SK-N-SH (cell line): ENCODE results near the gene TGFB2. TPM values are rescaled to one million over a fixed set of nuclear protein-coding genes. Genes with fewer than 3 reads are reported as not detected.

Experiments used
- CTCF ChIA-PET: fragments of 300-600, 350-600 bp; formaldehyde crosslinking; extraction: SDS; loops from one replicate; lab custom pipeline; 2021; lab: Yijun Ruan, JAX
- POLR2A ChIA-PET: fragments of 350-600 bp; sonication (Branson Sonifier 250); formaldehyde crosslinking; extraction: SDS; loops from one replicate; lab custom pipeline; 2020; ENCODE audit warnings: antibody characterized with exemption, inconsistent platforms; lab: Yijun Ruan, JAX
- DNase-seq: peaks from one replicate; pipeline ENCODE4 v3.0.0; 2012
- H2AFZ ChIP-seq: fragments of 200-600 bp; sonication (generic); 2 replicates; pipeline ENCODE4 v1.8.1; 2016; ENCODE audit warnings: antibody characterized with exemption, mild to moderate bottlenecking, low read depth
- H3F3A ChIP-seq: fragments of 200-600 bp; sonication (generic); replicated peaks from 2 replicates; pipeline ENCODE3; 2016; ENCODE audit warnings: antibody characterized with exemption, mild to moderate bottlenecking; ENCODE audit not compliant: insufficient read depth
- H3K27ac ChIP-seq, 2 experiments: fragments of 200-500 bp in 1 of 2; fragments of 200-600 bp in 1 of 2; sonication (Bioruptor generic) in 1 of 2; sonication (generic), shearing (Covaris generic) in 1 of 2; 2 replicates each; pipeline versions ENCODE4 v1.5.1 to v1.6.1; 2014 to 2016; ENCODE audit warnings: low read depth in 2 of 2, inconsistent platforms in 1 of 2, low read length in 1 of 2, mild to moderate bottlenecking in 1 of 2, mixed read lengths in 1 of 2
- H3K27me3 ChIP-seq: fragments of 200-600 bp; sonication (generic), shearing (Covaris generic); 2 replicates; pipeline ENCODE4 v1.6.1; 2016; ENCODE audit warnings: mixed run types; ENCODE audit not compliant: insufficient read depth
- H3K36me3 ChIP-seq, 2 experiments: fragments of 200-500 bp in 1 of 2; fragments of 200-600 bp in 1 of 2; sonication (Bioruptor generic) in 1 of 2; sonication (generic) in 1 of 2; replicated peaks in 1 of 2; 2 replicates each; pipeline versions ENCODE3 to v1.5.1; 2014 to 2016; ENCODE audit warnings: low read length in 1 of 2, mild to moderate bottlenecking in 1 of 2; ENCODE audit not compliant: insufficient read depth in 2 of 2, control insufficient read depth in 1 of 2
- H3K4me1 ChIP-seq, 2 experiments: fragments of 200-500 bp in 1 of 2; fragments of 200-600 bp in 1 of 2; sonication (Bioruptor generic) in 1 of 2; sonication (generic), shearing (Covaris generic) in 1 of 2; 2 replicates each; pipeline versions ENCODE4 v1.5.1 to v1.6.1; 2014 to 2016; ENCODE audit warnings: low read depth in 1 of 2, low read length in 1 of 2, mixed run types in 1 of 2; ENCODE audit not compliant: insufficient read depth in 2 of 2, control insufficient read depth in 1 of 2
- H3K4me2 ChIP-seq: fragments of 200-600 bp; sonication (generic), shearing (Covaris generic); 2 replicates; pipeline ENCODE4 v1.6.1; 2017; ENCODE audit warnings: mixed run types
- H3K4me3 ChIP-seq, 2 experiments: fragments of 200-500 bp in 1 of 2; fragments of 200-600 bp in 1 of 2; sonication (Bioruptor generic) in 1 of 2; sonication (generic), shearing (Covaris generic) in 1 of 2; 2 replicates each; pipeline versions ENCODE4 v1.5.1 to v1.8.1; 2014 to 2016; ENCODE audit warnings: low read depth in 2 of 2, inconsistent platforms in 1 of 2, low read length in 1 of 2, mild to moderate bottlenecking in 1 of 2, mixed read lengths in 1 of 2, moderate library complexity in 1 of 2
- H3K79me2 ChIP-seq: fragments of 200-600 bp; sonication (generic); 2 replicates; pipeline ENCODE4 v1.8.1; 2017; ENCODE audit warnings: mild to moderate bottlenecking; ENCODE audit not compliant: insufficient read depth
- H3K9ac ChIP-seq: fragments of 200-600 bp; sonication (generic); 2 replicates; pipeline ENCODE4 v1.6.1; 2017; ENCODE audit warnings: mixed run types
- H3K9me2 ChIP-seq: fragments of 200-600 bp; sonication (generic); 2 replicates; pipeline ENCODE4 v1.6.1; 2017; ENCODE audit warnings: mixed run types
- H3K9me3 ChIP-seq: fragments of 200-600 bp; sonication (generic); 2 replicates; pipeline ENCODE4 v1.6.1; 2017; ENCODE audit warnings: mixed run types, mild to moderate bottlenecking, moderate library complexity
- H4K20me1 ChIP-seq: fragments of 200-600 bp; sonication (generic); 2 replicates; pipeline ENCODE4 v1.6.1; 2017; ENCODE audit warnings: mild to moderate bottlenecking, mixed run types; ENCODE audit not compliant: insufficient read depth
- ELF1 ChIP-seq: IDR thresholded peaks from 2 replicates; pipeline ENCODE4 v1.4.0; 2012
- EP300 ChIP-seq, 2 experiments: IDR thresholded peaks; 2 replicates each; pipeline versions ENCODE4 v1.4.0 to v1.6.1; 2012; ENCODE audit warnings: borderline replicate concordance in 1 of 2, low read depth in 1 of 2, low read length in 1 of 2
- EZH2phosphoT487 ChIP-seq: fragments of 200-600 bp; sonication (generic); IDR thresholded peaks from 2 replicates; pipeline ENCODE4 v1.6.1; 2017; ENCODE audit warnings: low read depth, mixed run types, mild to moderate bottlenecking, antibody characterized with exemption, moderate library complexity, borderline replicate concordance
- FOSL2 ChIP-seq: IDR thresholded peaks from 2 replicates; pipeline ENCODE4 v1.4.0; 2012; ENCODE audit warnings: low read depth, mild to moderate bottlenecking, moderate library complexity, borderline replicate concordance
- NFIC ChIP-seq: IDR thresholded peaks from 2 replicates; pipeline ENCODE4 v1.4.0; 2012; ENCODE audit warnings: borderline replicate concordance
- NRF1 ChIP-seq: IDR thresholded peaks from 2 replicates; pipeline ENCODE4 v1.6.1; 2012; ENCODE audit warnings: low read depth, mild to moderate bottlenecking, low read length
- POLR2AphosphoS5 ChIP-seq: IDR thresholded peaks from 2 replicates; pipeline ENCODE4 v1.6.1; 2012; ENCODE audit warnings: low read depth, low read length
- RAD21 ChIP-seq: IDR thresholded peaks from 2 replicates; pipeline ENCODE4 v1.6.1; 2012; ENCODE audit warnings: mild to moderate bottlenecking, low read length
- RFX5 ChIP-seq: IDR thresholded peaks from 2 replicates; pipeline ENCODE4 v1.6.1; 2012; ENCODE audit warnings: mild to moderate bottlenecking, improper control_type of control experiment, low read length
- SIN3A ChIP-seq: IDR thresholded peaks from 2 replicates; pipeline ENCODE4 v1.6.1; 2012; ENCODE audit warnings: low read depth, mild to moderate bottlenecking, low read length, moderate library complexity, borderline replicate concordance
- TAF1 ChIP-seq: IDR thresholded peaks from 2 replicates; pipeline ENCODE4 v1.6.1; 2012; ENCODE audit warnings: low read depth, mild to moderate bottlenecking, low read length, moderate library complexity, borderline replicate concordance
- TCF12 ChIP-seq: IDR thresholded peaks from 2 replicates; pipeline ENCODE4 v1.4.0; 2012
- USF2 ChIP-seq: fragments of 150-350 bp; IDR thresholded peaks from 2 replicates; pipeline ENCODE4 v1.6.1; 2017; ENCODE audit warnings: antibody characterized with exemption, low read length, low read depth, borderline replicate concordance
- ZBTB33 ChIP-seq: IDR thresholded peaks from 2 replicates; pipeline ENCODE4 v1.4.0; 2012; ENCODE audit warnings: low read depth, borderline replicate concordance
- WGBS: methylation state at CpG from one replicate; pipeline ENCODE4 v1.1.6; 2017; ENCODE audit warnings: low lambda C conversion rate; 5-methylcytosine and 5-hydroxymethylcytosine counted together
- polyA plus RNA-seq, 3 experiments: library from polyadenylated mRNA; depleted of rRNA; stranded (reverse); fragments of >200 nt; gene quantifications; 2 replicates each; pipeline ENCODE4 v1.2.3, GENCODE V29; 2012
- TF ChIP-seq, protein P1 (sequence below): IDR thresholded peaks from 2 replicates; pipeline ENCODE4; 2012

Gene TGFB2
- polyA plus RNA-seq, 1 of the 3 experiments (the other 2 are of a cell fraction): 2.4 TPM

GRCh38 chr1:218383051-218383450 is 37.9 kb downstream of the TGFB2 start:
- H3K36me3 ChIP-seq: no peaks in the 10 kb centered on the region
- no peak overlapping the region for H2AFZ ChIP-seq
- peaks cover 12% of the 10 kb centered on the region for H3F3A ChIP-seq
- H3K9ac ChIP-seq: no peak overlapping the region
- POLR2A ChIA-PET: no interaction called here
- H3K27ac ChIP-seq: no peak overlapping the region
- H4K20me1 ChIP-seq: no peaks in the 10 kb centered on the region
- no peaks in the 10 kb centered on the region for H3K9me3 ChIP-seq
- H3K4me3 ChIP-seq: no peak overlapping the region
- H3K27me3 ChIP-seq: no peaks in the 10 kb centered on the region
- no peaks in the 10 kb centered on the region for H3K79me2 ChIP-seq
- CTCF ChIA-PET: no interaction called here
- 74% methylated on average over 2 of the region's 2 CpGs for WGBS
- peaks cover 16 to 26% of the 10 kb centered on the region in 2 experiments; a peak in 3 of 4 replicates for H3K4me1 ChIP-seq
- no peak for TF ChIP-seq RAD21
- TF ChIP-seq FOSL2: no peak
- no peak for TF ChIP-seq EZH2phosphoT487
- no peak for TF ChIP-seq EP300 (IDR thresholded peaks at IDR 0.05; ENCODE audit: borderline replicate concordance in 1 of 2, low read depth in 1 of 2, low read length in 1 of 2)
- no peak for TF ChIP-seq NRF1
- no peak for TF ChIP-seq SIN3A
- no peak for TF ChIP-seq ELF1
- no peak for TF ChIP-seq POLR2AphosphoS5
- H3K9me2 ChIP-seq: no peaks in the 10 kb centered on the region
- H3K4me2 ChIP-seq: no peak overlapping the region
- DNase-seq: no peak

DNA sequence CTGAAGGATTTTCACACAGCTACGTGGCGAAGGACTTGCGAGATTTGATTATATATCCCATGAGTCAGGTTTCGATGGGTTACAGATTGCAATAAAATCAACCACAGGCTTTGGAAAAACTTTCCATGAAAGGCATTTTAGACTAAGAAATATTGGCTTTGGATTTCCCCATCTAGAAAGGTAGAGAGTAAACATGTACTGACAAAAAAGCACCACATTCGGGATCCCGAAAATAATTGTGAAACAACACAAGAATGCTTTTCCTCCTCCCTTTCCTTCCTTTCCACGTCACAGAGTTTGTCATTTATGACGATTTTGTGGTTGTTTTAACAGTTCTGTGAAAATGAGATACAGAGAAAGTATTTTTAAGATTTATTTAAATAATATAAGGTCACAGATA is 38.5 kb downstream of the TGFB2 start:
- Histone ChIP-seq H3F3A (peaks cover 12% of the 10 kb centered on the region), H4K20me1 (no peaks in the 10 kb centered on the region), H3K4me2 (no peak overlapping the region), H3K27ac (no peak overlapping the region), H3K9me2 (no peaks in the 10 kb centered on the region), H3K9me3 (no peaks in the 10 kb centered on the region), H3K27me3 (no peaks in the 10 kb centered on the region), H3K4me1 (peaks cover 16 to 26% of the 10 kb centered on the region in 2 experiments; a peak in 3 of 4 replicates), H3K79me2 (no peaks in the 10 kb centered on the region), H2AFZ (no peak overlapping the region), H3K4me3 (no peak overlapping the region), H3K36me3 (no peaks in the 10 kb centered on the region), H3K9ac (no peak overlapping the region)
- TF ChIP-seq RFX5: no peak
- TF ChIP-seq USF2: no peak
- WGBS: 83% methylated on average over 8 of the region's 8 CpGs
- ChIA-PET POLR2A (no interaction called here), CTCF (interaction anchor here (0.7 to 1.4 kb wide), 2 partner anchors 21 to 1317 kb away, joined by 3 to 4 read pairs; no protein-coding TSS in a partner anchor)
- no peak for DNase-seq

DNA sequence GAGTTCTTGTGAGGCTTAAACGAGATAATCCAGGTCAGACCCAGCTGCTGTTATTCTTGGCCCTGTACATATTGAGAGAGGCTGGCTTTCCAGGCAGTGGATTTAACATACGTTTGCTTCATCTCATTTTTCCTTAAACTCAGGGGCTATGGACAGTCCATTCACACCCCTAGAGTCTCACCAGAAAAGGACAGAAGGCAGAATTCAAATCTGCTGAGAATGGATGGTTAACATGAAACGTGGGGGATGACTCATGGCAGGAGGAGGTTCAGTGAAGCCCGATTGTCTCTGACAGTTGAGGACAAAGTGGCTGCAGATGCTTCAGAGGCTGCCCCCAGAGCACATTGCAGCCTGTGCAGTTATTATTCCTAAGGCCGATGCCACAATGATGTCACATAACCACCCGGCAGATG is 39.5 kb downstream of the TGFB2 start:
- Histone ChIP-seq H3K9me3 (no peaks in the 10 kb centered on the region), H3K4me2 (no peak overlapping the region), H3K36me3 (no peaks in the 10 kb centered on the region), H3K4me3 (no peak overlapping the region), H2AFZ (peak overlapping the region; percentile 38; the same call in 1 of the 2 replicates), H4K20me1 (no peaks in the 10 kb centered on the region), H3K4me1 (peaks cover 16 to 24% of the 10 kb centered on the region in 2 experiments; a peak in 3 of 4 replicates), H3K27ac (peak overlapping the region in 1 of 2 experiments; percentile 40; a peak in 2 of 4 replicates), H3K9me2 (no peaks in the 10 kb centered on the region), H3K27me3 (no peaks in the 10 kb centered on the region), H3K79me2 (no peaks in the 10 kb centered on the region), H3F3A (peaks cover 10% of the 10 kb centered on the region), H3K9ac (no peak overlapping the region)
- 25% methylated on average over 5 of the region's 6 CpGs for WGBS
- DNase-seq: no peak
- ChIA-PET CTCF (interaction anchor here (0.7 to 1.4 kb wide), 2 partner anchors 20 to 1316 kb away, joined by 3 to 4 read pairs; no protein-coding TSS in a partner anchor), POLR2A (no interaction called here)
- TF ChIP-seq NFIC (peak; percentile 23; the same call in 1 of the 2 replicates), USF2 (no peak), TCF12 (peak; percentile 73), NRF1 (no peak), TAF1 (no peak), ZBTB33 (no peak)
- TF ChIP-seq, protein P1, sequence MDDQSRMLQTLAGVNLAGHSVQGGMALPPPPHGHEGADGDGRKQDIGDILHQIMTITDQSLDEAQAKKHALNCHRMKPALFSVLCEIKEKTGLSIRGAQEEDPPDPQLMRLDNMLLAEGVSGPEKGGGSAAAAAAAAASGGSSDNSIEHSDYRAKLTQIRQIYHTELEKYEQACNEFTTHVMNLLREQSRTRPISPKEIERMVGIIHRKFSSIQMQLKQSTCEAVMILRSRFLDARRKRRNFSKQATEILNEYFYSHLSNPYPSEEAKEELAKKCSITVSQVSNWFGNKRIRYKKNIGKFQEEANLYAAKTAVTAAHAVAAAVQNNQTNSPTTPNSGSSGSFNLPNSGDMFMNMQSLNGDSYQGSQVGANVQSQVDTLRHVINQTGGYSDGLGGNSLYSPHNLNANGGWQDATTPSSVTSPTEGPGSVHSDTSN: peak; percentile 85
